ENCODE results near the gene ARID1B. TPM values are rescaled to one million over a fixed set of nuclear protein-coding genes. Genes with fewer than 3 reads are reported as not detected.

ARID1B gene
- total RNA-seq, 1 donor from 2014 or later: 18.5 TPM

- no peak overlapping the region for H3K4me3 ChIP-seq (ENCODE audit: low read depth, low read length)
- TF ChIP-seq, protein P1, sequence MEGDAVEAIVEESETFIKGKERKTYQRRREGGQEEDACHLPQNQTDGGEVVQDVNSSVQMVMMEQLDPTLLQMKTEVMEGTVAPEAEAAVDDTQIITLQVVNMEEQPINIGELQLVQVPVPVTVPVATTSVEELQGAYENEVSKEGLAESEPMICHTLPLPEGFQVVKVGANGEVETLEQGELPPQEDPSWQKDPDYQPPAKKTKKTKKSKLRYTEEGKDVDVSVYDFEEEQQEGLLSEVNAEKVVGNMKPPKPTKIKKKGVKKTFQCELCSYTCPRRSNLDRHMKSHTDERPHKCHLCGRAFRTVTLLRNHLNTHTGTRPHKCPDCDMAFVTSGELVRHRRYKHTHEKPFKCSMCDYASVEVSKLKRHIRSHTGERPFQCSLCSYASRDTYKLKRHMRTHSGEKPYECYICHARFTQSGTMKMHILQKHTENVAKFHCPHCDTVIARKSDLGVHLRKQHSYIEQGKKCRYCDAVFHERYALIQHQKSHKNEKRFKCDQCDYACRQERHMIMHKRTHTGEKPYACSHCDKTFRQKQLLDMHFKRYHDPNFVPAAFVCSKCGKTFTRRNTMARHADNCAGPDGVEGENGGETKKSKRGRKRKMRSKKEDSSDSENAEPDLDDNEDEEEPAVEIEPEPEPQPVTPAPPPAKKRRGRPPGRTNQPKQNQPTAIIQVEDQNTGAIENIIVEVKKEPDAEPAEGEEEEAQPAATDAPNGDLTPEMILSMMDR (conservative IDR thresholded peaks at IDR 0.05; ENCODE audit: low read depth, low read length): no peak
- DNase-seq (ENCODE audit: low read depth): no peak
Measured at GRCh38 chr6:156900292-156900691, 123.1 kb downstream of the ARID1B start.

DNA sequence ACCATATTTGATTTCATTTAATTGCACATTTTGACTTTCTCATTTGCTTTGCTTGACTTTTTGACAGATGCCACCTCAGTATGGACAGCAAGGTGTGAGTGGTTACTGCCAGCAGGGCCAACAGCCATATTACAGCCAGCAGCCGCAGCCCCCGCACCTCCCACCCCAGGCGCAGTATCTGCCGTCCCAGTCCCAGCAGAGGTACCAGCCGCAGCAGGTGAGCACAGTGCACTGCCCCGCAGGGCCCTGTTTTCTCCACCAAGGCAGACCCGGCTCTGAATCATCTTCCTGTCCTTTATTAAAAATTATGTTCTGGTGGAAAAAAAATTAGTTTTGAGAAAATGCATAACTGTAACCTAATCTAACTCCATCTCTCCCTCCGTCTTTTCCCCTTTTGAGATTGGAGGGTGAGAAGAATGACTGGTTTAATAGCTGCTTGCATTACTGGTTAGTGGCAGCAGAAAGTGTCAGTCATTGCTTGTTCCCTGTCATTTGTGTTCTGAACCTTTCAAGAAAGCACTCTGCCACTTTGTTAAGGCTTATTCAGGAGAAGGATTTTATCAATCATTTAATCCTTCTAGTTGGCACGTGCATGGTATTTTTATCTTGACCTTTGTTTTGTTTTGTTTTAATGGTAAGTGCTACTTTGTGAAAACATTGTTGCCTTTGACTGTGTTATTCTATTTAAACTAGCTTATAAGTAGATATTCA lies 124.3 kb downstream of the ARID1B start:
- TF ChIP-seq, protein P1 (conservative IDR thresholded peaks at IDR 0.05; ENCODE audit: low read depth, low read length): no peak
- no peak for DNase-seq (ENCODE audit: low read depth)

DNA sequence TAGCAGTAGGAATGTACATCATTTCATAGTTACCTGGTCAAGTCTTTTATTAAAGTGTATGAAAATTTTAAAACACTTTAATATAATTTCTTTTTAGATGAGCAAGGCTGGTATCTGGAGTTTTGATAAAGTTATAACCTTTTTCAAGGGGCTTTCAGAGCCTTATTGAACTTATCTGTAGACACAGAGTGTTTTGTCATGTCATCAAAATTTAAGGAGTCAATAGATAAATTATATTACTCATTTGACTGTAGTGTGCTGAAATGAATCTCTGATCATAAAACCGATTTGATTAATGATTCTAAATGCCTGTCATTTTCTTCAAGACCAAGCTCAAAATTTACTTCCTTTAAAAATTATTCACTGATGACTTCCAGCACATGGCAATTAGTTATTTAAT lies 125.6 kb downstream of the ARID1B start:
- no peak overlapping the region for H3K4me3 ChIP-seq (ENCODE audit: low read depth, low read length)
- TF ChIP-seq, protein P1 (conservative IDR thresholded peaks at IDR 0.05; ENCODE audit: low read depth, low read length): no peak
- no peak for DNase-seq (ENCODE audit: low read depth)

More for the DNA sequence above, 124.3 kb downstream of the ARID1B start:
- H3K4me3 ChIP-seq (ENCODE audit: low read depth, low read length): no peak overlapping the region

GRCh38 chr6:156904176-156904967 lies 127.2 kb downstream of the ARID1B start:
- TF ChIP-seq, protein P1 (conservative IDR thresholded peaks at IDR 0.05; ENCODE audit: low read depth, low read length): no peak
- H3K4me3 ChIP-seq (ENCODE audit: low read depth, low read length): no peak overlapping the region
- no peak for DNase-seq (ENCODE audit: low read depth)

DNA sequence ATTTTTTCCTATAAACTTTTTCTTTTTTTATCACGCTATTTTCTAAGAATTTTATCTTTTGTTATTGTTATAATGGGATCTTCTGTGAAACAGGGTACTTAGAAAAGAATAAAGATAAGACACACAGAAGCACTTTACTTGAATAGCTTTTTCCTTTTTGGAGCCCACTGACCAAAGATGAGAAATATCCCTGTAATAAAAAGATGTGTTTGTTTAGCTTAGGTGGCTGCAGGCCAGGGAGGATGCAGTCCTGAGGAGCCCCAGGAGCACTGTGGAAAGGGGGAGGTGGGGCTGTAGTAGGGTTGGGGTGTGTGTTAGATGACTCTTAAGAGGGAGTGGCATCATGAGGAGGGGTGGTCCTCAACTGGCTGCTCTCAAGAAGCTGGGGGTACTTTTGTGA lies 128.6 kb downstream of the ARID1B start:
- no peak overlapping the region for H3K4me3 ChIP-seq (ENCODE audit: low read depth, low read length)
- TF ChIP-seq, protein P1 (conservative IDR thresholded peaks at IDR 0.05; ENCODE audit: low read depth, low read length): no peak
- DNase-seq (ENCODE audit: low read depth): no peak

DNA sequence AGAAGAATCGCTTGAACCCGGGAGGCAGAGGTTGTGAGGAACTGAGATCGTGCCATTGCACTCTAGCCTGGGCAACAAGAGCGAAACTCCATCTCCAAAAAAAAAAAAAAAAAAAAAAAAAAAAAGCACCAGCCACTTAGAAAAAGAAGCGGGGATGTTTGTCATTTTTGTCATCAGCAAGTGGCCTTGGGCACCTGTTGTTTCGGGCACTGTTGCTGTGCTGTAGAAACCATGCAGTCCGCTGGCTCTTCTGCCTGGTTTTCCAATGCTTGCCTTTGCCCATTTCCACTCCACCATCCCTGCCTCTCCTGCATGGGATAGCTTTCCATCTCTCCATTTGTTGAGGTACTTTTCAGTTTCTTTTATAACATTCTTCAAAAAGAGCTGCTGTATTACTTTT lies 129.3 kb downstream of the ARID1B start:
- H3K4me3 ChIP-seq (ENCODE audit: low read depth, low read length): no peak overlapping the region
- TF ChIP-seq, protein P1 (conservative IDR thresholded peaks at IDR 0.05; ENCODE audit: low read depth, low read length): no peak
- DNase-seq (ENCODE audit: low read depth): no peak

Data from epithelial cell of proximal tubule (primary cell).